IMR-90 (cell line): ENCODE data around the gene GBA3. TPM values are rescaled to one million over a fixed set of nuclear protein-coding genes. Genes with fewer than 3 reads are reported as not detected.

Experiments
- ATAC-seq: fragments of 200-7000 bp; cut with Tn5 transposase; 2 replicates; pipeline ENCODE4 v1.9.1; 2020; ENCODE audit warnings: low read depth, mild to moderate bottlenecking, moderate library complexity
- BruUV-seq: library from RNA; stranded (reverse); fragments of 400-500 nt; replicated peaks from 2 replicates; lab custom pipeline; 2021; lab: Mats Ljungman, UMichigan
- CTCF ChIA-PET: fragments of 300-600 bp; formaldehyde crosslinking; extraction: SDS; loops from one replicate; lab custom pipeline; 2021; ENCODE audit warnings: antibody characterized with exemption; lab: Yijun Ruan, JAX
- POLR2A ChIA-PET: fragments of 300-600 bp; sonication (Branson Sonifier 250); formaldehyde crosslinking; loops from one replicate; lab custom pipeline; 2022; ENCODE audit warnings: antibody characterized with exemption; ENCODE audit not compliant: unreplicated experiment; lab: Charles Lee
- DNase-seq: peaks from one replicate; pipeline ENCODE4 v3.0.0; 2013
- H2AFZ ChIP-seq: replicated peaks from 2 replicates; pipeline ENCODE3; 2013; ENCODE audit warnings: low read length, mild to moderate bottlenecking; ENCODE audit not compliant: poor library complexity
- H2AK5ac ChIP-seq: 2 replicates; pipeline ENCODE4 v1.6.1; 2013; ENCODE audit warnings: low read depth, low read length, inconsistent platforms
- H2AK9ac ChIP-seq: replicated peaks from 2 replicates; pipeline ENCODE3; 2013; ENCODE audit warnings: mild to moderate bottlenecking, low read depth, low read length, moderate library complexity; ENCODE audit not compliant: poor library complexity
- H2BK120ac ChIP-seq: 2 replicates; pipeline ENCODE4 v1.6.1; 2013; ENCODE audit warnings: low read depth, low read length, inconsistent platforms
- H2BK15ac ChIP-seq: 3 replicates; pipeline ENCODE4 v1.6.1; 2013; ENCODE audit warnings: low read depth, low read length, inconsistent platforms
- H2BK20ac ChIP-seq: 2 replicates; pipeline ENCODE4 v1.6.1; 2013; ENCODE audit warnings: low read depth, mild to moderate bottlenecking, inconsistent platforms, low read length, moderate library complexity
- H2BK5ac ChIP-seq: 2 replicates; pipeline ENCODE4 v1.6.1; 2013; ENCODE audit warnings: mild to moderate bottlenecking, low read depth, low read length, inconsistent platforms; ENCODE audit not compliant: poor library complexity, severe bottlenecking
- H3K14ac ChIP-seq: replicated peaks from 2 replicates; pipeline ENCODE4 v1.6.1; 2013; ENCODE audit warnings: low read depth, low read length, inconsistent platforms
- H3K18ac ChIP-seq: 2 replicates; pipeline ENCODE4 v1.6.1; 2013; ENCODE audit warnings: low read depth, low read length, control low read depth
- H3K23ac ChIP-seq: 2 replicates; pipeline ENCODE4 v1.6.1; 2013; ENCODE audit warnings: low read depth, low read length, inconsistent platforms
- H3K27ac ChIP-seq: 2 replicates; pipeline ENCODE4 v1.5.1; 2013; ENCODE audit warnings: mild to moderate bottlenecking, control low read depth, low read length; ENCODE audit not compliant: insufficient read depth
- H3K27me3 ChIP-seq: 2 replicates; pipeline ENCODE4 v1.6.1; 2013; ENCODE audit warnings: low read length; ENCODE audit not compliant: control insufficient read depth, insufficient read depth
- H3K36me3 ChIP-seq: 2 replicates; pipeline ENCODE4 v1.6.1; 2013; ENCODE audit warnings: low read length, mixed read lengths; ENCODE audit not compliant: control insufficient read depth, insufficient read depth
- H3K4ac ChIP-seq: 2 replicates; pipeline ENCODE4 v1.6.1; 2013; ENCODE audit warnings: low read depth, low read length, inconsistent platforms
- H3K4me1 ChIP-seq: 2 replicates; pipeline ENCODE4 v1.6.1; 2013; ENCODE audit warnings: low read length, mixed read lengths; ENCODE audit not compliant: control insufficient read depth, insufficient read depth
- H3K4me2 ChIP-seq: 2 replicates; pipeline ENCODE4 v1.6.1; 2013; ENCODE audit warnings: low read depth, mild to moderate bottlenecking, control low read depth, low read length, moderate library complexity
- H3K4me3 ChIP-seq: 2 replicates; pipeline ENCODE4 v1.5.1; 2013; ENCODE audit warnings: low read depth, mild to moderate bottlenecking, control low read depth, low read length, moderate library complexity; ENCODE audit not compliant: insufficient read depth
- H3K56ac ChIP-seq: 2 replicates; pipeline ENCODE4 v1.6.1; 2013; ENCODE audit warnings: low read length, inconsistent platforms; ENCODE audit not compliant: insufficient read depth; ENCODE audit errors: extremely low read depth
- H3K79me1 ChIP-seq, 2 experiments: 2 replicates each; pipeline ENCODE4 v1.6.1; 2013; ENCODE audit warnings: low read length in 2 of 2, inconsistent platforms in 1 of 2, low read depth in 1 of 2
- H3K9ac ChIP-seq: 2 replicates; pipeline ENCODE4 v1.6.1; 2013; ENCODE audit warnings: low read depth, low read length, control low read depth
- H3K9me1 ChIP-seq: 2 replicates; pipeline ENCODE4 v1.6.1; 2013; ENCODE audit warnings: low read length, inconsistent platforms; ENCODE audit not compliant: insufficient read depth
- H3K9me3 ChIP-seq: 2 replicates; pipeline ENCODE4 v1.6.1; 2013; ENCODE audit warnings: low read length; ENCODE audit not compliant: control insufficient read depth, insufficient read depth
- H4K20me1 ChIP-seq: 2 replicates; pipeline ENCODE4 v1.6.1; 2013; ENCODE audit warnings: low read length, inconsistent platforms; ENCODE audit not compliant: insufficient read depth
- H4K5ac ChIP-seq: 2 replicates; pipeline ENCODE4 v1.6.1; 2013; ENCODE audit warnings: mild to moderate bottlenecking, low read depth, low read length, control low read depth
- H4K8ac ChIP-seq, 2 experiments: 2 replicates each; pipeline ENCODE4 v1.6.1; 2013; ENCODE audit warnings: low read depth in 2 of 2, low read length in 2 of 2, control low read depth in 1 of 2, inconsistent platforms in 1 of 2
- H4K91ac ChIP-seq: 2 replicates; pipeline ENCODE4 v1.6.1; 2013; ENCODE audit warnings: low read depth, low read length, inconsistent platforms; ENCODE audit not compliant: insufficient read depth
- BHLHE40 ChIP-seq: fragments of 150-350 bp; IDR thresholded peaks from 2 replicates; pipeline ENCODE4 v1.6.1; 2016; ENCODE audit warnings: mild to moderate bottlenecking, low read depth, low read length
- CEBPB ChIP-seq: IDR thresholded peaks from 2 replicates; pipeline ENCODE4 v1.6.1; 2012; ENCODE audit warnings: low read depth, low read length, improper control_type of control experiment
- CHD1 ChIP-seq: IDR thresholded peaks from 2 replicates; pipeline ENCODE4 v1.6.1; 2012; ENCODE audit warnings: low read depth, low read length, improper control_type of control experiment
- CTCF ChIP-seq: conservative IDR thresholded peaks from 2 replicates; pipeline ENCODE4 v1.5.1; 2012; ENCODE audit warnings: mild to moderate bottlenecking, low read depth, low read length, improper control_type of control experiment
- FOS ChIP-seq: fragments of 150-350 bp; IDR thresholded peaks from 2 replicates; pipeline ENCODE4 v1.6.1; 2016; ENCODE audit warnings: low read depth, low read length
- MAFK ChIP-seq: IDR thresholded peaks from 2 replicates; pipeline ENCODE4 v1.6.1; 2012; ENCODE audit warnings: low read depth, low read length, improper control_type of control experiment
- MAZ ChIP-seq: IDR thresholded peaks from 2 replicates; pipeline ENCODE4 v1.6.1; 2012; ENCODE audit warnings: low read depth, mild to moderate bottlenecking, low read length, improper control_type of control experiment, moderate library complexity, borderline replicate concordance
- MXI1 ChIP-seq: IDR thresholded peaks from 2 replicates; pipeline ENCODE4 v1.6.1; 2012; ENCODE audit warnings: low read depth, mild to moderate bottlenecking, low read length, moderate library complexity, borderline replicate concordance
- NFE2L2 ChIP-seq: fragments of 150-350 bp; IDR thresholded peaks from 2 replicates; pipeline ENCODE4 v1.6.1; 2016; ENCODE audit warnings: low read depth, mild to moderate bottlenecking, low read length
- POLR2A ChIP-seq: IDR thresholded peaks from 2 replicates; pipeline ENCODE4 v1.6.1; 2012; ENCODE audit warnings: mild to moderate bottlenecking, low read depth, low read length
- RAD21 ChIP-seq: IDR thresholded peaks from 2 replicates; pipeline ENCODE4 v1.6.1; 2012; ENCODE audit warnings: low read length, improper control_type of control experiment
- RCOR1 ChIP-seq: IDR thresholded peaks from 2 replicates; pipeline ENCODE4 v1.6.1; 2012; ENCODE audit warnings: mild to moderate bottlenecking, low read length, improper control_type of control experiment; ENCODE audit not compliant: insufficient replicate concordance
- RFX5 ChIP-seq: IDR thresholded peaks from 2 replicates; pipeline ENCODE4 v1.8.0; 2012; ENCODE audit warnings: low read depth, mild to moderate bottlenecking, low read length, moderate library complexity
- SMC3 ChIP-seq: fragments of 150-350 bp; IDR thresholded peaks from 2 replicates; pipeline ENCODE4 v1.6.1; 2016; ENCODE audit warnings: low read depth, mild to moderate bottlenecking, antibody characterized with exemption, low read length, moderate library complexity
- WGBS, 2 experiments: methylation state at CpG; one replicate each; pipeline versions ENCODE4 v1.1.5 to v1.1.7; 2013; ENCODE audit warnings: missing lambda C conversion rate in 2 of 2; ENCODE audit not compliant: insufficient read length in 1 of 2; ENCODE audit errors: extremely low coverage in 2 of 2; 5-methylcytosine and 5-hydroxymethylcytosine counted together
- dilution Hi-C: fragments of 300-500 bp; cut with HindIII; formaldehyde crosslinking; loops from one replicate; pipeline ENCODE4 v1.14.3; 2018; ENCODE audit warnings: low sequenced_read_pairs; ENCODE audit not compliant: unreplicated experiment
- in situ Hi-C: fragments of 300-500 bp; cut with MboI; formaldehyde crosslinking; loops from 3 replicates; pipeline ENCODE4 v1.14.3; 2019; ENCODE audit warnings: low sequenced_read_pairs, inconsistent platforms, mixed read lengths
- intact Hi-C: fragments of 100-400 bp; cut with micrococcal nuclease; formaldehyde crosslinking; loops from 2 replicates; pipeline ENCODE4 v1.10.0; 2022
- polyA plus RNA-seq, 3 experiments: library from polyadenylated mRNA; depleted of rRNA; stranded (reverse); fragments of >200 nt; gene quantifications; 2 replicates each; pipeline ENCODE4 v1.2.3, GENCODE V29; 2012; ENCODE audit warnings: low replicate concordance in 1 of 3
- total RNA-seq: library from RNA; depleted of rRNA; stranded (reverse); fragments of >200 nt; gene quantifications from 2 replicates; pipeline ENCODE4 v1.2.3, GENCODE V29; 2012
- TF ChIP-seq, protein P1 (sequence below): fragments of 150-350 bp; IDR thresholded peaks from 2 replicates; pipeline ENCODE4 v1.6.1; 2016; ENCODE audit warnings: low read depth, mild to moderate bottlenecking, low read length, moderate library complexity, borderline replicate concordance
- TF ChIP-seq, protein P2 (sequence below): fragments of 150-350 bp; IDR thresholded peaks from 2 replicates; pipeline ENCODE4 v1.6.1; 2017; ENCODE audit warnings: mild to moderate bottlenecking, antibody characterized with exemption, low read length, low read depth

GBA3 gene
- total and polyA plus RNA-seq, 2 of the 4 experiments (the other 2 are of a cell fraction) = not detected

GRCh38 chr4:22824091-22824490 is 131.4 kb downstream of the GBA3 start:
- Histone ChIP-seq H2AK5ac (no peak overlapping the region), H2BK120ac (no peak overlapping the region), H3K23ac (no peak overlapping the region), H3K36me3 (no peaks in the 10 kb centered on the region), H4K91ac (no peak overlapping the region), H4K20me1 (no peaks in the 10 kb centered on the region), H3K4me1 (no peaks in the 10 kb centered on the region), H3K9ac (no peak overlapping the region), H2AFZ (no peak overlapping the region), H3K14ac (no peak overlapping the region), H3K4me2 (no peak overlapping the region), H2BK15ac (no peak overlapping the region), H3K18ac (no peak overlapping the region), H3K4me3 (no peak overlapping the region), H3K4ac (no peak overlapping the region), H3K27me3 (no peaks in the 10 kb centered on the region), H3K27ac (no peak overlapping the region), H2AK9ac (no peak overlapping the region), H3K79me1 (no peaks in the 10 kb centered on the region), H3K9me1 (no peaks in the 10 kb centered on the region), H4K8ac (no peak overlapping the region), H2BK5ac (no peak overlapping the region), H3K56ac (no peak overlapping the region), H4K5ac (no peak overlapping the region), H2BK20ac (no peak overlapping the region), H3K9me3 (0 out of 2 replicates have a peak, but pooled peaks cover 3% of the 10 kb centered on the region)
- no peak for DNase-seq
- in situ Hi-C loops (no loop called here), dilution Hi-C loops (no loop called here), intact Hi-C loops (no loop called here)
- POLR2A ChIA-PET = no interaction called here
- no CpG with 5 or more reads among the region's 6 CpGs for WGBS, 2 experiments
- CTCF ChIA-PET = no interaction called here
- ATAC-seq = no peak
- TF ChIP-seq NFE2L2 (no peak), SMC3 (no peak), CEBPB (no peak), MAFK (no peak), POLR2A (no peak), RCOR1 (no peak), CHD1 (no peak), RFX5 (no peak), RAD21 (no peak), BHLHE40 (no peak), MXI1 (no peak), FOS (no peak), CTCF (no peak), MAZ (no peak)
- TF ChIP-seq, protein P1, sequence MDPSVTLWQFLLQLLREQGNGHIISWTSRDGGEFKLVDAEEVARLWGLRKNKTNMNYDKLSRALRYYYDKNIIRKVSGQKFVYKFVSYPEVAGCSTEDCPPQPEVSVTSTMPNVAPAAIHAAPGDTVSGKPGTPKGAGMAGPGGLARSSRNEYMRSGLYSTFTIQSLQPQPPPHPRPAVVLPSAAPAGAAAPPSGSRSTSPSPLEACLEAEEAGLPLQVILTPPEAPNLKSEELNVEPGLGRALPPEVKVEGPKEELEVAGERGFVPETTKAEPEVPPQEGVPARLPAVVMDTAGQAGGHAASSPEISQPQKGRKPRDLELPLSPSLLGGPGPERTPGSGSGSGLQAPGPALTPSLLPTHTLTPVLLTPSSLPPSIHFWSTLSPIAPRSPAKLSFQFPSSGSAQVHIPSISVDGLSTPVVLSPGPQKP = no peak
- TF ChIP-seq, protein P2, sequence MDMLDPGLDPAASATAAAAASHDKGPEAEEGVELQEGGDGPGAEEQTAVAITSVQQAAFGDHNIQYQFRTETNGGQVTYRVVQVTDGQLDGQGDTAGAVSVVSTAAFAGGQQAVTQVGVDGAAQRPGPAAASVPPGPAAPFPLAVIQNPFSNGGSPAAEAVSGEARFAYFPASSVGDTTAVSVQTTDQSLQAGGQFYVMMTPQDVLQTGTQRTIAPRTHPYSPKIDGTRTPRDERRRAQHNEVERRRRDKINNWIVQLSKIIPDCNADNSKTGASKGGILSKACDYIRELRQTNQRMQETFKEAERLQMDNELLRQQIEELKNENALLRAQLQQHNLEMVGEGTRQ = no peak
- no TSS peak for BruUV-seq
